Muscle of leg (tissue), 11 donors: ENCODE measurements around the gene TBC1D2. TPM values are rescaled to one million over a fixed set of nuclear protein-coding genes. Genes with fewer than 3 reads are reported as not detected.

Experiments
- DNase-seq: peaks from one replicate; pipeline ENCODE4 v3.0.0; 2013
- H3K27ac ChIP-seq: one replicate; pipeline ENCODE4 v1.5.1; 2013; ENCODE audit warnings: mild to moderate bottlenecking, low read length, control low read depth
- H3K27me3 ChIP-seq: one replicate; pipeline ENCODE4 v1.6.1; 2013; ENCODE audit warnings: low read length; ENCODE audit not compliant: control insufficient read depth, insufficient read depth
- H3K36me3 ChIP-seq: one replicate; pipeline ENCODE4 v1.6.1; 2013; ENCODE audit warnings: low read length; ENCODE audit not compliant: control insufficient read depth, insufficient read depth
- H3K4me1 ChIP-seq: one replicate; pipeline ENCODE4 v1.6.1; 2013; ENCODE audit warnings: low read length; ENCODE audit not compliant: control insufficient read depth, insufficient read depth
- H3K4me3 ChIP-seq: one replicate; pipeline ENCODE4 v1.5.1; 2013; ENCODE audit warnings: low read length, control low read depth
- H3K9me3 ChIP-seq: replicated peaks from 2 replicates; pipeline ENCODE4 v1.6.1; 2013; ENCODE audit warnings: low read depth, low read length; ENCODE audit not compliant: control insufficient read depth
- WGBS: methylation state at CpG from one replicate; pipeline ENCODE4 v1.1.5; 2013; ENCODE audit warnings: missing lambda C conversion rate; ENCODE audit not compliant: insufficient coverage; 5-methylcytosine and 5-hydroxymethylcytosine counted together
- polyA plus RNA-seq, 8 donors: library from polyadenylated mRNA; unstranded; fragments of 120-200 nt; gene quantifications; one replicate each; pipeline versions ENCODE4 v1.2.1 to v1.2.3, GENCODE V29; 2013; ENCODE audit warnings: inconsistent platforms in 1 of 8, low replicate concordance in 1 of 8; ENCODE audit not compliant: insufficient read length in 8 of 8, insufficient read depth in 1 of 8
- total RNA-seq: library from RNA; stranded (reverse); fragments of 120-200 nt; gene quantifications from one replicate; pipeline ENCODE4 v1.2.4, GENCODE V29; 2013

TBC1D2 gene
- total and polyA plus RNA-seq, 9 donors = 1.0 to 5.0 (median 2.0) TPM

DNA sequence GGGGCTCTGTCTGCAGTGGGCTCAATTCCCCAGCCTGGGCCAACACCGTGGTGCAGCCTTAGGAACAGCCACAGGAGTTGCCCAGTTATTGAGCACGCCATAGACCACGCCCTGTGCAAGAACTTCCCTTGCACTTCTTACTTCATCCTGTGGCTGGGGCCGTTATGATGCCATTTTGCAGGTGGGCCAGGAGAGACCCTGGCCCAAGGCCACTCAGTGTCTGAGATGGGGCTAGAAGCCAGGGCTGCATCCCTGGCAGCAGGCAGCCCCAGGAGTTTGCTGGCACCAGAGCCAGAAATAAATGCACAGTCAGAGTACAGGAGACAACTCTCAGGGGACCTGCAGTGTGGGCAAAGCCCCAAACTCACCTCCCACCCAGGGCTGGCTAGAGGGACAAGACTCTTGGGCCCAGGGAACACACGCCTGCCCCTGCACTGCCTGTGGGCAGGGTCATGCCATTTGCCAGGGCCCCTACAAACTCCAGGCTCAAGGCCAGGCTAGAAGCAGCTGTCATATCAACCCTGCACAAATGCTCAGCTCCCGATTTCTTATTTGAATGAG lies 69.8 kb downstream of the TBC1D2 start:
- Histone ChIP-seq H3K27ac (no peak overlapping the region), H3K27me3 (peaks cover 4% of the 10 kb centered on the region), H3K36me3 (no peaks in the 10 kb centered on the region), H3K4me3 (no peak overlapping the region), H3K9me3 (no peaks in the 10 kb centered on the region), H3K4me1 (peaks cover 3% of the 10 kb centered on the region)
- WGBS = 65% methylated on average over 3 of the region's 6 CpGs
- DNase-seq = no peak

- Histone ChIP-seq H3K36me3 (no peaks in the 10 kb centered on the region), H3K9me3 (no peaks in the 10 kb centered on the region), H3K4me1 (peaks cover 3% of the 10 kb centered on the region), H3K27ac (no peak overlapping the region), H3K27me3 (peaks cover 4% of the 10 kb centered on the region), H3K4me3 (no peak overlapping the region)
- 90% methylated on average over 3 of the region's 6 CpGs for WGBS
- DNase-seq = no peak
These were observed 70.4 kb downstream of the TBC1D2 start for GRCh38 chr9:98185021-98185567.

DNA sequence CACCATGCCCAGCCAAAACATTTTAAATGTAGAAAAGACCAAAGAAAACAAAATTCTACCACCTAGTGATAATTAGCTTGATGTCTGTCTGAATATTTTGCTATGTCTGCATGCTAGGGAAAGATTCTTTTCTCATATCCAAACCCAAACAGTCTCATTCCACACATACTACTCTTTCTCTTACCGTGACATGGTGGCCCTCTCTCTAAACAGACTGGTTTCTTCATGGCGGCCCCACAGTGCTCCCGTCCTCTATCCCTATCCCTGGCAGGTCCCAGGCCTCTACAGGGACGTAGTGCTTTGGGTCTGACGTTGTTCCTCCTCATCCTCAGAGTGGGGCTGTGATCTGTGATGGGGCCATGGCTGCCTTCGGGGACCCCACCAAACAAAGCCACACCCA lies 71.1 kb downstream of the TBC1D2 start:
- Histone ChIP-seq H3K4me3 (no peak overlapping the region), H3K9me3 (no peaks in the 10 kb centered on the region), H3K27ac (no peak overlapping the region), H3K4me1 (peaks cover 3% of the 10 kb centered on the region), H3K36me3 (no peaks in the 10 kb centered on the region), H3K27me3 (peaks cover 2% of the 10 kb centered on the region)
- WGBS = 56% methylated on average over 1 of the region's 6 CpGs
- no peak for DNase-seq

DNA sequence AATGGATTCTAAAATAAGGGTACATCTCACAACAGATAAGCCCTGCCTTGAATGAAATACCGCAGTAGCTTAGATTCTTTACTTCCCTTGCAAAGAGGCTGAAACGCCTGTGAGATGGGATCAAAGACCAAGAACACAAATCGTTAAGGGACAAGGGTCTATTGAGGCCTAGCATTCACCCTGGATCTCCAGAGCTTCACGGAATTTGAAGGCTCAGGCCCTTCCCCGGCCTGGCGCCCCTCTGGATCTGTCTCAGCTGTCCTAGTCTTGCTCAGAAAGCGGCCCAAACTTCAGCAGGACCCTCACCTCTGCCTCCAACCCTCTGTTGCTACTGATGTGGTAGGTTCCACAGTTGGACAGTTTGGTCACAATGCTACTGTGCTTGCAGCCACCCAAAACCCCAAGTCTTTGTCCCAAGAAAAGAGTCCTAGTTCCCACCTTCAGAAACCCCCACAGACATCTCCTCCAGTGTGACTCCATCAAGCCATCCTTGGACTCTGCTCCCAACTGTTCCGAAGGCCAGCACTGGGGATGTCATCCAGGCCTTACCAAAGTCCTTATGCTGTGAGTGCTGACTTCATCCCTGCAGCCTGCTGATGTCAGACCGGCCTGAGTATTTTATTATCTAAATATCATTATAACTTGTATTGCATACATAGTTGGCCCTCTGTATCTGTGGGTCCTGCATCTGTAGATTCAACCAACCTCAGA lies 72.4 kb downstream of the TBC1D2 start:
- peaks cover 3% of the 10 kb centered on the region for H3K4me1 ChIP-seq
- no peaks in the 10 kb centered on the region for H3K27me3 ChIP-seq
- no peaks in the 10 kb centered on the region for H3K9me3 ChIP-seq
- H3K4me3 ChIP-seq = no peak overlapping the region
- H3K36me3 ChIP-seq = no peaks in the 10 kb centered on the region
- no peak overlapping the region for H3K27ac ChIP-seq
- DNase-seq = no peak
- WGBS = 59% methylated on average over 5 of the region's 9 CpGs

DNA sequence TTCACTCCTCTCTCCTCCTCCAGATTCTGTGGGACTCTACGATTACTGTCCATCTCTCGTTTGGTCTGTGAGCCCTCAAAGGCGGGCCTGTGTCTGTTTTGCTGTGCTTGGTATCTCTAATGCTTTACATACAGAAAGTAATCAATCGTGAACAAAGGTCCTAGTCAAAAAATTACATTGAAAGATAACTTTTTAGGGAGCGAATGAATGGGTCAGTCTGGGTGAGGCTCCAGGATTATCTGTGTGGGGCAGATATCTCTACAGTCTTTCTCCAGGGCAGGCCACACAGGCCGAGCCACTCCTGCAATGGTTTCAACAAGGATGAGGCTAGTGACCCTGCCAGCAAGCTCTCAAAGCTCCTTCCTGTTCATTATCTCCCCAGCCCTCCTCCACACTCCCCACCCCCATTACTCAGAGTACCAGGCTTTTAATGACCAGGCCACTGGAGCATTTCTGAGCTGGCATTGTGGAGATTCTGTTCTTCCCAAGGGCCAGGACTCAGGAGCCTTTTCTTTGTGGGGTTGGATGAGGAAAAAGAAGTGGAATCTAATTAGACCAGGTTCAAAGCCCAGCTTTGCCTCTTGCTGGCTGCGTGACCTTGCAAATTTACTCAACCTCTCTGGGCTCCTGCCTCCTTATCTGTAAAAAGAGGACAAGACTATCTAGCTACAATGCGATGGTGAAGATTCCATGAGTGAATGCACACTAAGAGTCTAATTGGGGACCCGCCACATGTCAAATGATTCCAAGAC lies 73.2 kb downstream of the TBC1D2 start:
- no peak overlapping the region for H3K4me3 ChIP-seq
- 90% methylated on average over 3 of the region's 9 CpGs for WGBS
- no peak for DNase-seq
- no peaks in the 10 kb centered on the region for H3K9me3 ChIP-seq
- H3K27me3 ChIP-seq = no peaks in the 10 kb centered on the region
- no peak overlapping the region for H3K27ac ChIP-seq
- H3K36me3 ChIP-seq = no peaks in the 10 kb centered on the region
- peaks cover 3% of the 10 kb centered on the region for H3K4me1 ChIP-seq

- H3K4me3 ChIP-seq = no peak overlapping the region
- 82% methylated on average over 5 of the region's 5 CpGs for WGBS
- no peak for DNase-seq
- H3K9me3 ChIP-seq = no peaks in the 10 kb centered on the region
- peaks cover 3% of the 10 kb centered on the region for H3K4me1 ChIP-seq
- H3K27ac ChIP-seq = no peak overlapping the region
- no peaks in the 10 kb centered on the region for H3K36me3 ChIP-seq
- H3K27me3 ChIP-seq = peaks cover under 1% of the 10 kb centered on the region
These were observed 73.7 kb downstream of the TBC1D2 start for GRCh38 chr9:98181746-98182068.

DNA sequence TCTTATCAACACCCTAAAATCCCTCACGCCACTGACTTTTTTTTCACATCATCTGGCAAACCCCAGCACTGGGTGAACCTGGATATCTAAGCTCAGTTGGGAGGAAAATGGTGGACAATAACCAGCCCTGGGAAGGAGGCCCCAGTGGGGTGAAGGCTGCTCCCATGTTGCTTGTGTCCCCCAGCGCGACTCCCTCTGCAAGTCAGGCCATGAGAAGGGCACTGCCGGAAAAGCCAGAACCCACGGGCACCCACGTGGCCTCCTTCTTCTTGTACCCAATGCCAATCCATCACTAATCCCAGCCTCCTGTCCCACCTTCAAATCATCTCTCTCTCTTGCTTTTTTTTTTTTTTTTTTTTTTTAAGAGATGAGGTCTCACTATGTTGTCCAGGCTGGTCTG lies 74.5 kb downstream of the TBC1D2 start:
- Histone ChIP-seq H3K27me3 (peaks cover 6% of the 10 kb centered on the region), H3K9me3 (no peaks in the 10 kb centered on the region), H3K27ac (no peak overlapping the region), H3K36me3 (no peaks in the 10 kb centered on the region), H3K4me1 (peaks cover 3% of the 10 kb centered on the region), H3K4me3 (no peak overlapping the region)
- DNase-seq = no peak
- WGBS = 94% methylated on average over 3 of the region's 6 CpGs

DNA sequence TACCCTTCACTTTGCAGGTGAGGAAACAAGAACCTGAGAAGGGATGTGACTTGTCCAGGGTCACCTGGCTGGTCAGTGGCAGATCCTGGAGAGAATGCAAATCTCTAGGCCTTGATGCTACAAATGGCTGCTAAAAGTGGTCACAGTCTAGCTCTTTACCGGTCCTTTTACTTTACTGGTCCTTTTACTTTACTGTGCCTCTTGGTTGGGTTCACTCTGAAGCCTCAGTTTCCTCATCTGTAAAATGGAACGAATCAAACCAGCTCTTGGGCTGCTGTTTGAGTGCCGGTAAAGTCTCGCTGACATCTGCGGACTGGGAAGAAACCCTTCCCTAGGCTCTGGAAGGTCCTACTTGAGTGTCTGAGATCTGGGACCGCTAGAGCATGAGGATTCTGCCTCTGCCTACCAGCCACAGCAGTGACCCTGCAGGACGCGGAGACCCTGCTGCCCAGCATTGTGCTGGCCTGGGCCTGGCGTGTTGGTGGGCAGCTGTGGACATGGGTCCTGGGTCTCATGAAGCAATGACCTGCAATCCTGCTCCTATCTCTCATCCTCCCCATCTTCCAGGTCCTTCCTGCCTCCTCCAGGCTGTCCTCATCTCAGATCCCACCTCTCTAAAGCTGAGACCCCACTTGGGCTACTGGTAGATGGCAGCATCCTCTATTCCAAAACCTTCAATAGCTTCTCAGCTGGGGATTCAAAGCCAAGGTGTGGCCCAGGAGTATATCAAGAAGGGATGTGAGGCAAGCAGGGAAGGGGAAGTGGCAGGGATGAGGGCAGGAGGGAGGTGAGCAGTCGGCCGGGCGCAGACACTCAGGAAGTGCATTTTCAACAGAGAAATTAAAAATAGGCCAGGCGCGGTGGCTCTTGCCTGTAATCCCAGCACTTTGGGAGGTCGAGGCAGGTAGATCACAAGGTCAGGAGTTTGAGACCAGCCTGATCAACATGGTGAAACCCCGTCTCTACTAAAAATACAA lies 76.3 kb downstream of the TBC1D2 start:
- H3K4me3 ChIP-seq = no peak overlapping the region
- no peaks in the 10 kb centered on the region for H3K4me1 ChIP-seq
- no peaks in the 10 kb centered on the region for H3K9me3 ChIP-seq
- no peak overlapping the region for H3K27ac ChIP-seq
- WGBS = 87% methylated on average over 15 of the region's 16 CpGs
- DNase-seq = no peak
- peaks cover 12% of the 10 kb centered on the region for H3K27me3 ChIP-seq
- no peaks in the 10 kb centered on the region for H3K36me3 ChIP-seq

DNA sequence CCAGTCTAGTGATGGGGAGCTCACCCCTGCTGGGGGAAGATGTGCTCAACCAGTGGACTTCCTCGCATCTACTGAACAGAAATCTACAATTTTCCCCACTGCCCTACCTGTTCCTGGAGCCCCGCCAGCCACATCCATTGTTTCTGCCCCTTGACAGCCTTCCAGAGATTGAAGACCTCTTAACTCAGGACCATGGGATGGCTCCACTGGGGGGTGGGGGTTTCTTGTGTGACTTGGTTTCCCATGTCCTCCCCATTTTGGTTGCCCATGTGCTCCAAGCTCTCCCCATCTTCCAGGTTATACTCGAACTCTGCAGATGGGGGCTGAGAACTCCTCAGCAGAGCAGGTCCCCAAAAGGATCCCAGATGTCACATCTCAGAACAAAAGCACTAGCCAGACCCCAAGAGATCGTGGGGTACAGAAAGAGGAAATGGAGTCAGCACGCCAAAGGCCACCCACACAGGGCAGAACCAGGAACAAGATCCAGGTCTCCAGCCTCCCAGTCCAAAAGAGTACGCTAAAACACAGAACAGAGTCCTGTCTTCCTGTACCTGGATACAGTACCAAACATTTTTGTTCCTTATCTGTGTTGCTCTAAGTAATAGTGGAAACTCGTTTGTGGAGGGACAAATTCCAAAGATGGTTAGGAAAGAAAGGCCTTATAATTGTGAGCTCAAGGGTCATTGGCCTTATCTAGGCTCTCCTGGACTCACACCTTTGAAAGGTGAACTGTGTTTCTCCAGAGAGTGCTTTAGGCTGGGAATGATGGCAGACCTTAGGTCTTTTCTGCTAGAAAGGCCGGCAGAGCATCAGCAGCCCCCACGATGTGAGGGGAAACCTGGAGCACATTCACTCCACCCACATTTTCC lies 78.8 kb downstream of the TBC1D2 start:
- H3K9me3 ChIP-seq = no peaks in the 10 kb centered on the region
- peaks cover 15% of the 10 kb centered on the region for H3K27me3 ChIP-seq
- H3K36me3 ChIP-seq = no peaks in the 10 kb centered on the region
- no peak overlapping the region for H3K4me3 ChIP-seq
- no peaks in the 10 kb centered on the region for H3K4me1 ChIP-seq
- H3K27ac ChIP-seq = no peak overlapping the region
- no peak for DNase-seq
- WGBS = 100% methylated on average over 1 of the region's 9 CpGs
